Keratinocyte (primary cell): ENCODE measurements around the gene UGT2B7. TPM values are rescaled to one million over a fixed set of nuclear protein-coding genes. Genes with fewer than 3 reads are reported as not detected.

Source experiments
- DNase-seq: peaks from one replicate; pipeline ENCODE4 v3.0.0-alpha.2; 2011; ENCODE audit warnings: low read depth, missing footprints, low spot score
- FAIRE-seq: peaks from 2 replicates; lab custom pipeline; 2011; peaks lifted over from hg19 to GRCh38; lab: Jason Lieb, UNC
- H2AFZ ChIP-seq: 2 replicates; pipeline ENCODE4 v1.6.0; 2012; ENCODE audit warnings: low read length, control low read depth, inconsistent platforms; ENCODE audit not compliant: control insufficient read depth
- H3K27ac ChIP-seq: 2 replicates; pipeline ENCODE4 v1.5.1; 2011; ENCODE audit warnings: low read length; ENCODE audit not compliant: control insufficient read depth, insufficient read depth
- H3K27me3 ChIP-seq: 3 replicates; pipeline ENCODE4 v1.6.0; 2011; ENCODE audit warnings: low read length; ENCODE audit not compliant: control insufficient read depth, insufficient read depth; ENCODE audit errors: extremely low read depth
- H3K36me3 ChIP-seq, 2 experiments: 2 replicates in 1 of 2; 3 replicates in 1 of 2; pipeline ENCODE4 v1.5.1; 2011; ENCODE audit warnings: low read length in 2 of 2, mild to moderate bottlenecking in 1 of 2; ENCODE audit not compliant: control insufficient read depth in 2 of 2, insufficient read depth in 2 of 2; ENCODE audit errors: extremely low read depth in 1 of 2
- H3K4me1 ChIP-seq: 3 replicates; pipeline ENCODE4 v1.5.1; 2011; ENCODE audit warnings: low read length; ENCODE audit not compliant: control insufficient read depth, insufficient read depth; ENCODE audit errors: extremely low read depth
- H3K4me2 ChIP-seq: 3 replicates; pipeline ENCODE4 v1.6.0; 2011; ENCODE audit warnings: low read depth, low read length; ENCODE audit not compliant: control insufficient read depth, insufficient read depth; ENCODE audit errors: extremely low read depth
- H3K4me3 ChIP-seq, 3 experiments: fragments of 200-600 bp in 1 of 3; sonication (generic) in 1 of 3; 2 replicates in 2 of 3; 3 replicates in 1 of 3; pipeline ENCODE4 v1.5.1; 2011 to 2016; ENCODE audit warnings: low read length in 3 of 3, mild to moderate bottlenecking in 3 of 3, control low read depth in 2 of 3, inconsistent platforms in 1 of 3, low read depth in 1 of 3, mixed read lengths in 1 of 3, mixed run types in 1 of 3, moderate library complexity in 1 of 3; ENCODE audit not compliant: control insufficient read depth in 2 of 3, insufficient read depth in 2 of 3; ENCODE audit errors: extremely low read depth in 1 of 3
- H3K79me2 ChIP-seq: 2 replicates; pipeline ENCODE4 v1.6.0; 2012; ENCODE audit warnings: low read length; ENCODE audit not compliant: control insufficient read depth, insufficient read depth
- H3K9ac ChIP-seq: 3 replicates; pipeline ENCODE4 v1.6.0; 2011; ENCODE audit warnings: low read length; ENCODE audit not compliant: control insufficient read depth, insufficient read depth; ENCODE audit errors: extremely low read depth
- H3K9me1 ChIP-seq: 3 replicates; pipeline ENCODE4 v1.6.0; 2011; ENCODE audit warnings: low read length; ENCODE audit not compliant: control insufficient read depth, insufficient read depth; ENCODE audit errors: extremely low read depth
- H3K9me3 ChIP-seq: 2 replicates; pipeline ENCODE4 v1.5.1; 2012; ENCODE audit warnings: low read depth, low read length; ENCODE audit not compliant: control insufficient read depth
- H4K20me1 ChIP-seq: 3 replicates; pipeline ENCODE4 v1.6.0; 2011; ENCODE audit warnings: low read length; ENCODE audit not compliant: control insufficient read depth, insufficient read depth; ENCODE audit errors: extremely low read depth
- EZH2 ChIP-seq: IDR thresholded peaks from one replicate; pipeline ENCODE4 v1.6.1; 2012; ENCODE audit warnings: inconsistent platforms, mild to moderate bottlenecking, low read length, moderate library complexity
- dilution Hi-C: fragments of 300-500 bp; cut with MboI; formaldehyde crosslinking; loops from one replicate; pipeline ENCODE4 v1.7.0; 2020; ENCODE audit warnings: low sequenced_read_pairs; ENCODE audit not compliant: extremely low pct_ligation_motif_present
- polyA plus RNA-seq, 5 experiments: library from polyadenylated mRNA; depleted of rRNA in 3 of 5; stranded (reverse) in 3 of 5; stranded (forward) in 1 of 5; unstranded in 1 of 5; fragments of >200 nt; gene quantifications; 1 replicate in 1 of 5; 2 replicates in 3 of 5; 3 replicates in 1 of 5; pipeline versions ENCODE4 v1.2.1 to v1.2.3, GENCODE V29; 2011 to 2012; ENCODE audit warnings: missing spikeins in 2 of 5, low read depth in 1 of 5, low replicate concordance in 1 of 5
- TF ChIP-seq, protein P1 (sequence below), 3 experiments: IDR thresholded peaks in 1 of 3; conservative IDR thresholded peaks in 1 of 3; optimal IDR thresholded peaks in 1 of 3; 2 replicates in 2 of 3; 3 replicates in 1 of 3; pipeline versions ENCODE3 to v1.5.1; 2011; ENCODE audit warnings: low read length in 3 of 3, mild to moderate bottlenecking in 3 of 3, moderate library complexity in 2 of 3, control low read depth in 1 of 3, inconsistent platforms in 1 of 3; ENCODE audit not compliant: insufficient read depth in 2 of 3; ENCODE audit errors: extremely low read depth in 1 of 3

Gene UGT2B7
- polyA plus RNA-seq, 1 donor (not counting 4 experiments of a cell fraction or from before 2014, with no cell fraction given) = 0.05 TPM

DNA sequence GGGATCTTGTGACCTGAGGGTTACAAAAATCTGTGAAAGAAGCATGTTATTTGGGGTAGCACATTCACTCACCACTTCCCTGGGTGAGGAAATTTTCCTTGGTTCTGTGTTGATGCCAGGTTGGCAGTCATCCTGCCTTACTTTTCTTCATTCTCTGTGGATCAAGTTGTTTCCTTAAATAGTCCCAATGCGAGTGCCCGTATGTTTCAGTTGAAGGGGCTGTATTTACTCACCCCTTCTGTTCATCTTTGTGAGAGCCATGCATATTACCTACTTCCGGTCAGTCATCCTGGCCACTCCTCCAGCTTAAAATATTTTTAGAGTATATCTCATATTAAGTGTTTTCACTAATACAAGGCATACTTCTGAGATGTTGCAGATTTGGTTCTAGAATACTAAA, 2.6 kb upstream of the UGT2B7 start:
- DNase-seq (no peak), FAIRE-seq (no peak)
- H3K9me3 ChIP-seq = no peaks in the 10 kb centered on the region
- H4K20me1 ChIP-seq = no peaks in the 10 kb centered on the region
- no peaks in the 10 kb centered on the region for H3K9me1 ChIP-seq
- peak overlapping the region; percentile 54 for H2AFZ ChIP-seq
- TF ChIP-seq, protein P1, sequence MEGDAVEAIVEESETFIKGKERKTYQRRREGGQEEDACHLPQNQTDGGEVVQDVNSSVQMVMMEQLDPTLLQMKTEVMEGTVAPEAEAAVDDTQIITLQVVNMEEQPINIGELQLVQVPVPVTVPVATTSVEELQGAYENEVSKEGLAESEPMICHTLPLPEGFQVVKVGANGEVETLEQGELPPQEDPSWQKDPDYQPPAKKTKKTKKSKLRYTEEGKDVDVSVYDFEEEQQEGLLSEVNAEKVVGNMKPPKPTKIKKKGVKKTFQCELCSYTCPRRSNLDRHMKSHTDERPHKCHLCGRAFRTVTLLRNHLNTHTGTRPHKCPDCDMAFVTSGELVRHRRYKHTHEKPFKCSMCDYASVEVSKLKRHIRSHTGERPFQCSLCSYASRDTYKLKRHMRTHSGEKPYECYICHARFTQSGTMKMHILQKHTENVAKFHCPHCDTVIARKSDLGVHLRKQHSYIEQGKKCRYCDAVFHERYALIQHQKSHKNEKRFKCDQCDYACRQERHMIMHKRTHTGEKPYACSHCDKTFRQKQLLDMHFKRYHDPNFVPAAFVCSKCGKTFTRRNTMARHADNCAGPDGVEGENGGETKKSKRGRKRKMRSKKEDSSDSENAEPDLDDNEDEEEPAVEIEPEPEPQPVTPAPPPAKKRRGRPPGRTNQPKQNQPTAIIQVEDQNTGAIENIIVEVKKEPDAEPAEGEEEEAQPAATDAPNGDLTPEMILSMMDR (optimal IDR thresholded peaks at IDR 0.05 in 1 of 3, IDR thresholded peaks at IDR 0.05 in 1 of 3, conservative IDR thresholded peaks at IDR 0.05 in 1 of 3; ENCODE audit: extremely low read depth in 1 of 3, insufficient read depth in 2 of 3, low read length in 3 of 3) = no peak
- TF ChIP-seq EZH2 = no peak
- no peak overlapping the region for H3K9ac ChIP-seq
- H3K4me2 ChIP-seq = peak overlapping the region; percentile 22
- H3K27ac ChIP-seq = no peak overlapping the region
- no peaks in the 10 kb centered on the region for H3K79me2 ChIP-seq
- no peaks in the 10 kb centered on the region for H3K27me3 ChIP-seq
- H3K4me1 ChIP-seq = peaks cover 16% of the 10 kb centered on the region
- no peak overlapping the region for H3K4me3 ChIP-seq
- dilution Hi-C loops = no loop called here
- H3K36me3 ChIP-seq = no peaks in the 10 kb centered on the region

- H3K9me1 ChIP-seq = no peaks in the 10 kb centered on the region
- H3K9me3 ChIP-seq = no peaks in the 10 kb centered on the region
- no peaks in the 10 kb centered on the region for H3K79me2 ChIP-seq
- no peaks in the 10 kb centered on the region for H3K27me3 ChIP-seq
- no peaks in the 10 kb centered on the region for H3K36me3 ChIP-seq
- no peak overlapping the region for H3K9ac ChIP-seq
- dilution Hi-C loops = no loop called here
- FAIRE-seq (no peak), DNase-seq (no peak)
- H4K20me1 ChIP-seq = no peaks in the 10 kb centered on the region
- no peak overlapping the region for H2AFZ ChIP-seq
- TF ChIP-seq, protein P1 (optimal IDR thresholded peaks at IDR 0.05 in 1 of 3, IDR thresholded peaks at IDR 0.05 in 1 of 3, conservative IDR thresholded peaks at IDR 0.05 in 1 of 3; ENCODE audit: extremely low read depth in 1 of 3, insufficient read depth in 2 of 3, low read length in 3 of 3) = no peak
- TF ChIP-seq EZH2 = no peak
- H3K4me3 ChIP-seq = no peak overlapping the region
- peaks cover 16% of the 10 kb centered on the region for H3K4me1 ChIP-seq
- H3K27ac ChIP-seq = peak overlapping the region; percentile 18
- H3K4me2 ChIP-seq = peak overlapping the region; percentile 47
Observed at GRCh38 chr4:69095301-69095731, 958 bp upstream of the UGT2B7 start.
